ENCODE measurements around the gene CEP97.
"Not testable (repeated sequence)": the region's sequence is repeated elsewhere in the genome, so short reads cannot be mapped to it uniquely, and the experiment has no call there.

Gene CEP97, protein sequence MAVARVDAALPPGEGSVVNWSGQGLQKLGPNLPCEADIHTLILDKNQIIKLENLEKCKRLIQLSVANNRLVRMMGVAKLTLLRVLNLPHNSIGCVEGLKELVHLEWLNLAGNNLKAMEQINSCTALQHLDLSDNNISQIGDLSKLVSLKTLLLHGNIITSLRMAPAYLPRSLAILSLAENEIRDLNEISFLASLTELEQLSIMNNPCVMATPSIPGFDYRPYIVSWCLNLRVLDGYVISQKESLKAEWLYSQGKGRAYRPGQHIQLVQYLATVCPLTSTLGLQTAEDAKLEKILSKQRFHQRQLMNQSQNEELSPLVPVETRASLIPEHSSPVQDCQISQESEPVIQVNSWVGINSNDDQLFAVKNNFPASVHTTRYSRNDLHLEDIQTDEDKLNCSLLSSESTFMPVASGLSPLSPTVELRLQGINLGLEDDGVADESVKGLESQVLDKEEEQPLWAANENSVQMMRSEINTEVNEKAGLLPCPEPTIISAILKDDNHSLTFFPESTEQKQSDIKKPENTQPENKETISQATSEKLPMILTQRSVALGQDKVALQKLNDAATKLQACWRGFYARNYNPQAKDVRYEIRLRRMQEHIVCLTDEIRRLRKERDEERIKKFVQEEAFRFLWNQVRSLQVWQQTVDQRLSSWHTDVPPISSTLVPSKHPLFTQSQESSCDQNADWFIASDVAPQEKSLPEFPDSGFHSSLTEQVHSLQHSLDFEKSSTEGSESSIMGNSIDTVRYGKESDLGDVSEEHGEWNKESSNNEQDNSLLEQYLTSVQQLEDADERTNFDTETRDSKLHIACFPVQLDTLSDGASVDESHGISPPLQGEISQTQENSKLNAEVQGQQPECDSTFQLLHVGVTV

DNA sequence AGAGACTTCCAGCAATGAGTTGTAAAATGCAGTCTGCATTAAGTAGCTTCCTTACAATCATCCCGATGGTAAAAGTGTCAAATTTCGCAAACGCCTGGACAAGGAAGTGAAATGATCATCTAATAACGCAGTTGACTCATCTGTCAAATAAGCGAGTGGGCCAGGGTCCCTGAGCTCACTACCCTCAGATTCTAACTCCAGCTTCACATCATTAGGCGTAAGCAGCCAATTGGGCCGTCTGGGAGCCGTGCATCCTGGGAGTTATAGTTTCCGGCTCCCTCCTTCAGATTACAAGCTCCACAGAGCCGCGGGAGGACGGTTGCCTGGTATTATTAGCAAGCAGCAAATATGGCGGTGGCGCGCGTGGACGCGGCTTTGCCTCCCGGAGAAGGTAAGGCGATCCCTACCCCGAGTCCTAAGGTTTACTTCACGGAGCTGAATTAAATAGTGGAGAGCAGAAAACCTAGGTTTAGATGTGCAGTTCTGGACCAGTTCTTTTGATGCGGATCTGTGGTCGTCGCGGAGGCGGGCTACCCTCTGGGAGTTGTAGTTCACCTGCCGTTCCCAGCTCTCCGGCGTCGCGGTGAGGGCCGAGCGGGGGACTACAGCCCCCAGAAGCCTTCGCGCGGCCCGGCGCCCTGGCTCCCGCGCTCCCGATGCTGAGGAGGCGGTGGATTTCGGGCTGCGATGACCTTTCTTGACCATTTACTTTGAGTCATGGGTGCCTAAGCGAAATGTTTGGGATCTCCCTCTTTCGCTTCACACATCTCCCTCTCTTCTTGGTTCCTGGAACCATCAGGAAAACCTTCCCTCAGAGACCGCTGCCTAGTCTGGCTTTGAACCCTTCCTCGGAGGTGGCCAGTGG, at the start of gene CEP97:
Gene CEP97 (plus strand): TSS at position 286 of the 865 bp plus-strand sequence. CDS start 63 bp downstream, at position 349.
- in situ Hi-C loops (cut with HindIII; ENCODE audit: low sequenced_read_pairs): no loop called here

GRCh38 chr3:101675709-101676215, 48.7 kb upstream of the CEP97 start:
- in situ Hi-C loops (cut with HindIII; ENCODE audit: low sequenced_read_pairs): no loop called here

DNA sequence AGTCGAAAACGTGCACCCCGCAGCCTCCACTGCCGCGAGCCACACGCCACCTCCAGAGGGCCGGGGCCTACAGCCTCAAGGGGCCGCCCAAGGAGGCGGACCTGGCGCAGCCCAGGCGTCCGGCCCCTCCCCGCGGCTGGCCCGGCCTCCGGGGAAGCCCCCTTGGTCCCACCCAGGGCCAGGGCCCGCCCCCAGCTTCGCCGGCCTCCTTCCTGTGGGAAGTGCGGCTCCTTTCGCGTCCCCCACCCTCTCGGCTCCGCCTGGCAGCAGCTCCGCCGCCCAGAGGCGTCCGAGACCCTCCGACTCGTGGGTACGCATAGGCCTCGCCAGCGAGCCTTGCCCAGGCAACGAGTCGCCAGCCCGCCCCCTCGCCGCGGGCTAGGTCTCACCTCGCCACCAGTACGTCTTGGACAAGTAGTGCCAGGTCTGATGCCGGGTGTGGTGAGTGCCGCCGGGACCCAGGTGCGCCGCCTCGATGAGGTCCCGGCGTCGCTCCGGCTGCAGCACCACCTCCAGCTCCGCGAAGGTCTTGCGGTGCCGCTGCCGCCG, 48.1 kb upstream of the CEP97 start:
- in situ Hi-C loops (cut with HindIII; ENCODE audit: low sequenced_read_pairs): no loop called here

- in situ Hi-C loops (cut with HindIII; ENCODE audit: low sequenced_read_pairs): no loop called here
Measured at GRCh38 chr3:101676765-101677435, 47.5 kb upstream of the CEP97 start, which contains the start of gene ZBTB11. TSS of gene ZBTB11 (minus strand) at chr3:101677132. CDS start at chr3:101676914, 218 bp downstream.

DNA sequence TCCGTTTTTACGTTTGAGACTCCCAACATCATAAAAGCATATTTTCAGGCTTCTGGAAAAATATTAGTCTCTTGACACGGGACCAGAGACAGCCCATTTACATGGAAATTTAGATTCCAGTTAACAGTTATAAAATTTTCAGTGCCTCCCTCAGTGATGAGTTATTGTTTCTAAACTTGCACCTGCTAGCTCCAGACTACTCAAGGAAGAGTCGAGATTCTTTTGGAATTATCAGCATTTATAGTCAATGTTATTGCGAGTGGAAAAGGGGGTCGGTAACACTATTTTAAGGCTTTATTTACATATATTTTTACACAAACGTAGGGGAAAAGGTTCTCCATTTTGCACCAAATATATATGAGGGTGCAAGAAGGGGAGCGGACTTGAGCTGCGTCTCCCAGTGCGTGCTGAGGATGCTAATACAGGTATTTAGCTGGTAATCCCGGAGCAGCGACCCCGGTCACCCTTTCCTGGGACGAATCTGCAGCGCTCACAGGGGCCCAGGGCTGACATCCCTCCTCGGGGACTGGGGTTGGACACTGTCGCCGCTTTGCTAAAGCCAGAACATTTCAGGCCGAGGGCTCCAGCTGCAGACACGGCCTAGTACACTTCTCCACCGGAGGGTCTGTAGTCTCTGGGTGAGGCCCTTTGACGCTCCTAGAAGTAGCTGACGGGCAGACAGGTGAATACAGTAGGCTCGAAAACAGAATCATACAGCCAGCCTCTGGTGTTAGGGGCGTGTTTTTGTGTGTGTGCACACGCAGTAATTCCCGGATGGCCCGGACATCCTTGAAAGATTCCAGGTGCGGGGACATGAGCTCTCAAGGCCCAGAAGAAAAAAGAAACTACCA, 46.8 kb upstream of the CEP97 start:
- in situ Hi-C loops (cut with HindIII; ENCODE audit: low sequenced_read_pairs): no loop called here

- in situ Hi-C loops (cut with HindIII; ENCODE audit: low sequenced_read_pairs): not testable (repeated sequence)
Measured at GRCh38 chr3:101678837-101679236, 45.6 kb upstream of the CEP97 start.

- in situ Hi-C loops (cut with HindIII; ENCODE audit: low sequenced_read_pairs): no loop called here
Measured at GRCh38 chr3:101680466-101680865, 43.9 kb upstream of the CEP97 start.

- in situ Hi-C loops (cut with HindIII; ENCODE audit: low sequenced_read_pairs): no loop called here
Measured at GRCh38 chr3:101685050-101685400, 39.4 kb upstream of the CEP97 start.

DNA sequence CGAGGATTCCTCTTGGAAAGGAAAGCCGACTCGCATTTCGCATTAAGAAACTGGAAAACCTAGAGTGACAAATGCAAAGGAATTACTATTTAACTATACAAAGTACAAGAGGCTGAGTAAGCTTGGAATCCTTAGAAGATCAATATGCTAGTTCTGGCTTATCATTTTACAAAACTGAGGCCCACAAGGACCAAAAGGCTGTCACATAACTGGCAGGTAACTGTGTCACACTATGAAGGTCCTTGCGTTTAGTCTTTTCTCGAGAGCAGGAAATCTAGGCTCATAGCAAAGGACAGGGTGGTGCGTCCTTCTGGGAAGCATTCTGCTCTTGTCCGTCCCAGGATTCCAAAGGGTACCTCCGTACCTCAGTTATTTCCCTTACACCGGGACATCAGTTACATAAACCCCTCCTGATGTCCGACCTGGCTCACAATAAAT, 38.5 kb upstream of the CEP97 start:
- in situ Hi-C loops (cut with HindIII; ENCODE audit: low sequenced_read_pairs): no loop called here

DNA sequence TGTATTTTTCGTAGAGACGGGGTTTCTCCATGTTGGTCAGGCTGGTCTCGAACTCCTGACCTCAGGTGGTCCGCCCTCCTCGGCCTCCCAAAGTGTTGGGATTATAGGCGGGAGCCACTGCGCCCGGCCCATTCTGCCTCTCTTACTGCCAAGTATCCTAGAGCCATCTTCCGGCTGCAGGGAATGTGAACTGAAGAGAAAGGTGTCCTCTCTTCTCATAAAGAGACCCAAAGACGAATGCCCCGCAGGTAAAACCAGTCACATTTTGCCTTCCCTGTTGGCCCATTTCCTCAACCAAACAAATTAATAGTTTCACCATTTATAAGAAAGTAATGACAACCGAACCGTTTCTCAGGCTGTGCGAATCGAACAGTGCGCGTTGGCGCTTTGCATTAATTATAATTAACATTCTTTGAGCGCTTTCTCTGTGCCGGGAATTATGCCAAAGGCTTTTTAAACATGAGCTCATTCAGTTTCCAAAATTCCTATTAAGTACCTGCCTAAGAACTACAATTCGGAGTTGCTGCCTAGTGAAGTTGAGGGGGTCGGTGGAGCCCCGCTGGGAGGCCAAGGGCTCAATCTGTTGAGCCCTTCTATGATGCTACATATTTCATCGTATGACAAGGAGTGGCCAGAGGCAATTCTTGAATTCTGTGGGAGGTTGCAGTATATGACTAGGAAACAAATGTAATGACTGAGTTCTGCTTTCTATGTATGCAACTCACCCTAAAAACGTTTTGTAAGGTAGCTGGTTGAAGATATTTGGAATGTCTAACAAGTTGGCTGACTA, 37.1 kb upstream of the CEP97 start:
- in situ Hi-C loops (cut with HindIII; ENCODE audit: low sequenced_read_pairs): no loop called here

DNA sequence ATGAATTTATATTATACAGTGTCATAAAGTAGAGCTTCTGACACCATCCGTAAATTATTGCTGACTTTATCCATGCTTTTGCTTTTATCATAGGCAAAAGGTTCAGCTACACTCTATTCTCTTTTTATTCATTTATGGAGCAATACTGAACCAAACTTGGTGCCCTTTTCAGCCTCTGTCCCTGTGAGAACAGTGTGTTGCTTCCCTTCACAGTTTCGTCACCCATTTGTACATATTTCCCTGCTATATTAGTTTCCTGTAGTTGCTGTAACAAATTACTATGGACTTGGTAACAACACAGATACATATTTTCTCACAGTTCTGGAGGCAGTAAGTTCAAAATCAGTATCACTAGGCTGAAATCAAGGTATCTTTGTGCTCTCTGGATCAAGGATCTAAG, 35.1 kb upstream of the CEP97 start:
- in situ Hi-C loops (cut with HindIII; ENCODE audit: low sequenced_read_pairs): no loop called here

DNA sequence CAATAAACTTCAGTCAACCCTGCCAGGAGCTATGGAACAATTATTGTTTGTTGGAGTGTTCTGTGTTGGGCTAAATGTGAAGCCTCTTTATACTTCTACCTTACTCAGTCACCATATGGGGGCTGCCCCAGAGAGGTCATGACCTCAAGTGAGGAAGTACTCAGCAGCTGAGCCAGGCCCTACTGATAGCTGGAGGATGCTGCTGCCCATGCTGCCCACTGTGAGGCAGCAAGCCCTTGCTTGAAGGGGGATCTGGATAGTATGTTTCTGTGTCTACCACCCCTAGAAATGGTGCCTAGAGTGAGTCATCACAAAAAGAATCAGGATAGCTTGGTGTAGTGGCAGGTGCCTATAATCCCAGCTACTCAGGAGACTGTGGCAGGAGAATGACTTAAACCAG, 33.4 kb upstream of the CEP97 start:
- in situ Hi-C loops (cut with HindIII; ENCODE audit: low sequenced_read_pairs): no loop called here

DNA sequence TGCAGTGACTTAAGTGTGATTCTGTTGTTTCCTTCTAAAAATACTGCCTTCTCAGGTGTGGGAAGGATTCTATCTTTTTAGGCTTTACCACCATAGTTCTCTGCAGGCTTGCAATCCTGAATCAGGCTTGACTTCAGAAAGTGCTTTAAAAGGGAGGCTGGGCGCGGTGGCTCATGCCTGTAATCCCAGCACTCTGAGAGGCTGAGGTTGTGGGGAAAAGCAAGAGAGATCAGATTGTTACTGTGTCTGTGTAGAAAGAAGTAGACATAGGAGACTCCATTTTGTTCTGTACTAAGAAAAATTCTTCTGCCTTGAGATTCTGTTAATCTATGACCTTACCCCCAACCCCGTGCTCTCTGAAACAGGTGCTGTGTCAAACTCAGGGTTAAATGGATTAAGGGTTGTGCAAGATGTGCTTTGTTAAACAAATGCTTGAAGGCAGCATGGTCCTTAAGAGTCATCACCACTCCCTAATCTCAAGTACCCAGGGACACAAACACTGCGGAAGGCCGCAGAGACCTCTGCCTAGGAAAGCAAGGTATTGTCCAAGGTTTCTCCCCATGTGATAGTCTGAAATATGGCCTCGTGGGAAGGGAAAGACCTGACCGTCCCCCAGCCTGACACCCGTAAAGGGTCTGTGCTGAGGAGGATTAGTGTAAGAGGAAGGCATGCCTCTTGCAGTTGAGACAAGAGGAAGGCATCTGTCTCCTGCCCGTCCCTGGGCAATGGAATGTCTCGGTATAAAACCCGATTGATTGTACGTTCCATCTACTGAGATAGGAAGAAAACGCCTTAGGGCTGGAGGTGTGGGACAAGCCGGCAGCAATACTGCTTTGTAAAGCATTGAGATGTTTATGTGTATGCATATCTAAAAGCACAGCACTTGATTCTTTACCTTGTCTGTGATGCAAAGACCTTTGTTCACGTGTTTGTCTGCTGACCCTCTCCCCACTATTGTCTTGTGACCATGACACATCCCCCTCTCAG, 32.4 kb upstream of the CEP97 start:
- in situ Hi-C loops (cut with HindIII; ENCODE audit: low sequenced_read_pairs): not testable (repeated sequence)

DNA sequence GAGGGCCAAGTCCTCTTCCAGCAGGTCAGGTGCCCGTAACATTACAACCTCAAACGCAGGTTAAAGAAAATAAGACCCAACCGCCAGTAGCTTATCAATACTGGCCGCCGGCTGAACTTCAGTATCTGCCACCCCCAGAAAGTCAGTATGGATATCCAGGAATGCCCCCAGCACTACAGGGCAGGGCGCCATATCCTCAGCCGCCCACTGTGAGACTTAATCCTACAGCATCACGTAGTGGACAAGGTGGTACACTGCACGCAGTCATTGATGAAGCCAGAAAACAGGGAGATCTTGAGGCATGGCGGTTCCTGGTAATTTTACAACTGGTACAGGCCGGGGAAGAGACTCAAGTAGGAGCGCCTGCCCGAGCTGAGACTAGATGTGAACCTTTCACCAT, 30.9 kb upstream of the CEP97 start:
- in situ Hi-C loops (cut with HindIII; ENCODE audit: low sequenced_read_pairs): not testable (repeated sequence)

DNA sequence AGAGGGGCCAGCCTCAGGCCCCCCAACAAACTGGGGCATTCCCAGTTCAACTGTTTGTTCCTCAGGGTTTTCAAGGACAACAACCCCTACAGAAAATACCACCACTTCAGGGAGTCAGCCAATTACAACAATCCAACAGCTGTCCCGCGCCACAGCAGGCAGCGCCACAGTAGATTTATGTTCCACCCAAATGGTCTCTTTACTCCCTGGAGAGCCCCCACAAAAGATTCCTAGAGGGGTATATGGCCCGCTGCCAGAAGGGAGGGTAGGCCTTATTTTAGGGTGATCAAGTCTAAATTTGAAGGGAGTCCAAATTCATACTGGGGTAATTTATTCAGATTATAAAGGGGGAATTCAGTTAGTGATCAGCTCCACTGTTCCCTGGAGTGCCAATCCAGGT, 29.6 kb upstream of the CEP97 start:
- in situ Hi-C loops (cut with HindIII; ENCODE audit: low sequenced_read_pairs): not testable (repeated sequence)

DNA sequence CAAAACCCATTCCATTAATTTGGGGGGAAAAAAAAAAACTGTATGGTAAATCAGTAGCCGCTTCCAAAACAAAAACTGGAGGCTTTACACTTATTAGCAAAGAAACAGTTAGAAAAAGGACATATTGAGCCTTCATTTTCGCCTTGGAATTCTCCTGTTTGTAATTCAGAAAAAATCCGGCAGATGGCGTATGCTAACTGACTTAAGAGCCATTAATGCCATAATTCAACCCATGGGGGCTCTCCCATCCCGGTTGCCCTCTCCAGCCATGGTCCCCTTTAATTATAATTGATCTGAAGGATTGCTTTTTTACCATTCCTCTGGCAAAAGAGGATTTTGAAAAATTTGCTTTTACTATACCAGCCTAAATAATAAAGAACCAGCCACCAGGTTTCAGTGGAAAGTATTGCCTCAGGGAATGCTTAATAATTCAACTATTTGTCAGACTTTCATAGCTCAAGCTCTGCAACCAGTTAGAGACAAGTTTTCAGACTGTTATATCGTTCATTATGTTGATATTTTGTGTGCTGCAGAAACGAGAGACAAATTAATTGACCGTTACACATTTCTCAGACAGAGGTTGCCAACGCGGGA, 28.5 kb upstream of the CEP97 start:
- in situ Hi-C loops (cut with HindIII; ENCODE audit: low sequenced_read_pairs): no loop called here

Measured in DLD1 (cell line).